CD14-positive monocyte (primary cell): ENCODE data around the gene P2RX5. TPM values are rescaled to one million over a fixed set of nuclear protein-coding genes. Genes with fewer than 3 reads are reported as not detected.

Experiments
- DNase-seq, 3 donors: peaks; one replicate each; pipeline ENCODE4 v3.0.0-alpha.2; 2011 to 2022
- H2AFZ ChIP-seq: 2 replicates; pipeline ENCODE4 v1.6.0; 2012; ENCODE audit warnings: mild to moderate bottlenecking, low read depth, low read length, inconsistent platforms; ENCODE audit not compliant: insufficient read depth, poor library complexity, severe bottlenecking
- H3K27ac ChIP-seq, 2 donors: 1 replicate in 1 of 2; 2 replicates in 1 of 2; pipeline ENCODE4 v1.5.1; 2012 to 2013; ENCODE audit warnings: low read length in 2 of 2, control low read depth in 1 of 2, inconsistent platforms in 1 of 2, low read depth in 1 of 2, mild to moderate bottlenecking in 1 of 2
- H3K27me3 ChIP-seq, 2 donors: one replicate each; pipeline versions ENCODE4 v1.6.0 to v1.6.1; 2011 to 2013; ENCODE audit warnings: low read length in 2 of 2; ENCODE audit not compliant: control insufficient read depth in 2 of 2, insufficient read depth in 2 of 2
- H3K36me3 ChIP-seq, 2 donors: replicated peaks in 1 of 2; 1 replicate in 1 of 2; 2 replicates in 1 of 2; pipeline versions ENCODE4 v1.5.1 to v1.6.1; 2012 to 2013; ENCODE audit warnings: low read length in 2 of 2, control low read depth in 1 of 2, inconsistent platforms in 1 of 2, mild to moderate bottlenecking in 1 of 2; ENCODE audit not compliant: insufficient read depth in 2 of 2, control insufficient read depth in 1 of 2
- H3K4me1 ChIP-seq, 2 donors: 1 replicate in 1 of 2; 2 replicates in 1 of 2; pipeline versions ENCODE4 v1.5.1 to v1.6.1; 2012 to 2013; ENCODE audit warnings: low read length in 2 of 2, control low read depth in 1 of 2, inconsistent platforms in 1 of 2, mild to moderate bottlenecking in 1 of 2, moderate library complexity in 1 of 2; ENCODE audit not compliant: insufficient read depth in 2 of 2, control insufficient read depth in 1 of 2
- H3K4me2 ChIP-seq: replicated peaks from 2 replicates; pipeline ENCODE3; 2012; ENCODE audit warnings: low read length, moderate library complexity, mild to moderate bottlenecking; ENCODE audit not compliant: poor library complexity, severe bottlenecking; ENCODE audit errors: extremely low read depth
- H3K4me3 ChIP-seq, 3 experiments: fragments of 200-600 bp in 1 of 3; sonication (generic) in 1 of 3; replicated peaks in 1 of 3; 1 replicate in 2 of 3; 2 replicates in 1 of 3; pipeline ENCODE4 v1.5.1; 2011 to 2013; ENCODE audit warnings: low read length in 3 of 3, mild to moderate bottlenecking in 3 of 3, control low read depth in 2 of 3, low read depth in 2 of 3, inconsistent platforms in 1 of 3, moderate library complexity in 1 of 3
- H3K79me2 ChIP-seq: 2 replicates; pipeline ENCODE4 v1.6.0; 2012; ENCODE audit warnings: mild to moderate bottlenecking, control low read depth, inconsistent platforms, low read length, moderate library complexity; ENCODE audit not compliant: insufficient read depth
- H3K9ac ChIP-seq: 2 replicates; pipeline ENCODE4 v1.6.0; 2017; ENCODE audit warnings: low read length, mild to moderate bottlenecking; ENCODE audit not compliant: insufficient read depth, poor library complexity, severe bottlenecking
- H3K9me3 ChIP-seq, 2 donors: replicated peaks in 1 of 2; 1 replicate in 1 of 2; 2 replicates in 1 of 2; pipeline versions ENCODE4 v1.5.1 to v1.6.1; 2012 to 2013; ENCODE audit warnings: low read length in 2 of 2, control low read depth in 1 of 2; ENCODE audit not compliant: control insufficient read depth in 1 of 2, insufficient read depth in 1 of 2
- H4K20me1 ChIP-seq: 2 replicates; pipeline ENCODE4 v1.6.0; 2012; ENCODE audit warnings: mild to moderate bottlenecking, low read length, control low read depth, moderate library complexity; ENCODE audit not compliant: insufficient read depth
- H3K27ac Mint-ChIP-seq, 7 donors: one replicate each; pipeline ENCODE4 v1.8.0; 2020; ENCODE audit warnings: mild to moderate bottlenecking in 7 of 7, mixed read lengths in 7 of 7, moderate library complexity in 6 of 7, inconsistent platforms in 2 of 7
- H3K27me3 Mint-ChIP-seq, 3 donors: one replicate each; pipeline ENCODE4 v1.8.0; 2021 to 2022; ENCODE audit warnings: low read depth in 3 of 3, mild to moderate bottlenecking in 3 of 3, mixed read lengths in 3 of 3, moderate library complexity in 3 of 3, inconsistent platforms in 1 of 3
- H3K36me3 Mint-ChIP-seq, 2 donors: one replicate each; pipeline ENCODE4 v1.8.0; 2020; ENCODE audit warnings: mixed read lengths in 2 of 2, inconsistent platforms in 1 of 2, mild to moderate bottlenecking in 1 of 2
- H3K4me1 Mint-ChIP-seq: one replicate; pipeline ENCODE4 v1.8.0; 2020; ENCODE audit warnings: mild to moderate bottlenecking, mixed read lengths
- H3K4me3 Mint-ChIP-seq, 2 donors: one replicate each; pipeline ENCODE4 v1.8.0; 2020; ENCODE audit warnings: mild to moderate bottlenecking in 2 of 2, mixed read lengths in 2 of 2, moderate library complexity in 1 of 2
- H3K9me3 Mint-ChIP-seq, 7 donors: one replicate each; pipeline ENCODE4 v1.8.0; 2020 to 2022; ENCODE audit warnings: mixed read lengths in 7 of 7, mild to moderate bottlenecking in 6 of 7, moderate library complexity in 6 of 7, inconsistent platforms in 2 of 7
- WGBS: methylation state at CpG from one replicate; pipeline ENCODE4 v1.1.5; 2013; ENCODE audit warnings: missing lambda C conversion rate; ENCODE audit not compliant: insufficient coverage; 5-methylcytosine and 5-hydroxymethylcytosine counted together
- intact Hi-C, 2 donors: fragments of 100-400 bp; cut with micrococcal nuclease; formaldehyde crosslinking; loops; one replicate each; pipeline versions ENCODE4 v1.15.0 to v1.15.1; 2023
- polyA plus RNA-seq, 3 donors: library from polyadenylated mRNA; depleted of rRNA in 1 of 3; unstranded in 2 of 3; stranded (reverse) in 1 of 3; fragments of 300-500 nt in 2 of 3; fragments of >200 nt in 1 of 3; fragmentation: Illumina TruSeq in 2 of 3; gene quantifications; 1 replicate in 2 of 3; 2 replicates in 1 of 3; pipeline ENCODE4 v1.2.3, GENCODE V29; 2012 to 2021
- TF ChIP-seq, protein P1 (sequence below): fragments of 200-600 bp; IDR thresholded peaks from one replicate; pipeline ENCODE4 v1.8.0; 2022; ENCODE audit warnings: antibody characterized with exemption, mild to moderate bottlenecking

Gene P2RX5
- polyA plus RNA-seq, 3 donors: 0.64 to 8.8 (median 3.4) TPM

DNA sequence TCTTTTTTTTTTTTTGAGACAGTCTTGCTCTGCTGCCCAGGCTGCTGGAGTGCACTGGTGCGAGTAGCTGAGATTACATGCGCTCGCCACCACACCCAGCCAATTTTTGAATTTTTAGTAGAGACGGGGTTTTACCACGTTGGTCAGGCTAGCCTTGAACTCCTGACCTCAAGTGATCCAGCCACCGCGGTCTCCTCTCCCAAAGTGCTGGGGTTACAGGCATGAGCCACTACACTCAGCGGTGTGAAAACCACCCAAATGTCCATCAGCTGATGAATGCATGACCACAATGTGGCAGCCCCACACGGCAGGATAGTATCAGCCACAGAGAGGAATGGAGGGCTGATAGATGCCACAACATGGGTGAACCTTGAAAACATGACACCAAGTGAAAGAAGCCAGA, 2.1 kb downstream of the P2RX5 start:
- TF ChIP-seq, protein P1, sequence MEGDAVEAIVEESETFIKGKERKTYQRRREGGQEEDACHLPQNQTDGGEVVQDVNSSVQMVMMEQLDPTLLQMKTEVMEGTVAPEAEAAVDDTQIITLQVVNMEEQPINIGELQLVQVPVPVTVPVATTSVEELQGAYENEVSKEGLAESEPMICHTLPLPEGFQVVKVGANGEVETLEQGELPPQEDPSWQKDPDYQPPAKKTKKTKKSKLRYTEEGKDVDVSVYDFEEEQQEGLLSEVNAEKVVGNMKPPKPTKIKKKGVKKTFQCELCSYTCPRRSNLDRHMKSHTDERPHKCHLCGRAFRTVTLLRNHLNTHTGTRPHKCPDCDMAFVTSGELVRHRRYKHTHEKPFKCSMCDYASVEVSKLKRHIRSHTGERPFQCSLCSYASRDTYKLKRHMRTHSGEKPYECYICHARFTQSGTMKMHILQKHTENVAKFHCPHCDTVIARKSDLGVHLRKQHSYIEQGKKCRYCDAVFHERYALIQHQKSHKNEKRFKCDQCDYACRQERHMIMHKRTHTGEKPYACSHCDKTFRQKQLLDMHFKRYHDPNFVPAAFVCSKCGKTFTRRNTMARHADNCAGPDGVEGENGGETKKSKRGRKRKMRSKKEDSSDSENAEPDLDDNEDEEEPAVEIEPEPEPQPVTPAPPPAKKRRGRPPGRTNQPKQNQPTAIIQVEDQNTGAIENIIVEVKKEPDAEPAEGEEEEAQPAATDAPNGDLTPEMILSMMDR: no peak
- intact Hi-C loops: no loop called here
- no peaks in the 10 kb centered on the region for H4K20me1 ChIP-seq
- peaks cover 0 to 15% of the 10 kb centered on the region in 2 donors for H3K27me3 ChIP-seq
- H3K79me2 ChIP-seq: no peaks in the 10 kb centered on the region
- H3K9ac ChIP-seq: no peak overlapping the region
- peaks cover 0 to 9% of the 10 kb centered on the region in 2 donors for H3K9me3 ChIP-seq
- no peak overlapping the region for H3K27ac ChIP-seq
- no peak overlapping the region for H3K4me3 ChIP-seq
- DNase-seq: no peak
- no peak overlapping the region for H3K4me2 ChIP-seq
- peaks cover 0 to 18% (median 8%) of the 10 kb centered on the region in 7 donors for H3K9me3 Mint-ChIP-seq
- H3K27ac Mint-ChIP-seq: peak overlapping the region in 1 of 7 donors; percentile 61
- H3K4me1 ChIP-seq: peaks cover 16 to 23% of the 10 kb centered on the region in 2 donors
- no peak overlapping the region for H3K4me3 Mint-ChIP-seq
- WGBS: no CpG with 5 or more reads among the region's 9 CpGs
- H3K36me3 Mint-ChIP-seq: peaks cover 0 to 1% of the 10 kb centered on the region in 2 donors
- no peaks in the 10 kb centered on the region for H3K36me3 ChIP-seq
- peaks cover 21% of the 10 kb centered on the region for H3K4me1 Mint-ChIP-seq
- no peak overlapping the region for H2AFZ ChIP-seq
- H3K27me3 Mint-ChIP-seq: peaks cover 14 to 32% (median 31%) of the 10 kb centered on the region in 3 donors

DNA sequence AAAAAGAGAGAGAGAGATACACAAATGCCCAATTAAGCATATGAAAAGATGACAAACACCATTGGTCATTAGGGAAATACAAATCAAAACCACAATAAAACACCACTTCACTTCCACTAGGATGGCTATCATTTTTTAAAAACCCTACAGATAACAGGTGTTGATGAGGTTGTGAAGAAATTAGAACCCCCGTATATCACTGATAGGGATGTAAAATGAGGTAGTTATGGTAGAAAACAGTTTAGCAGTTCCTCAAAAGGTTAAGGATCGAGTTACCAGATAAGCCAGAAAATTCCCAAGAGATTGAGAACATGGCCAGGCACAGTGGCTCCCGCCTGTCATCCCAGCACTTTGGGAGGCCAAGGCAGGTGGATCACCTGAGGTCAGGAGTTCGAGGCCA, 2.8 kb downstream of the P2RX5 start:
- 100% methylated on average over 2 of the region's 4 CpGs for WGBS
- Histone ChIP-seq H4K20me1 (no peaks in the 10 kb centered on the region), H3K4me2 (no peak overlapping the region), H3K79me2 (no peaks in the 10 kb centered on the region), H2AFZ (no peak overlapping the region), H3K9me3 (peaks cover 0 to 6% of the 10 kb centered on the region in 2 donors), H3K4me1 (peaks cover 16 to 23% of the 10 kb centered on the region in 2 donors), H3K27ac (no peak overlapping the region), H3K27me3 (peaks cover 0 to 15% of the 10 kb centered on the region in 2 donors), H3K36me3 (no peaks in the 10 kb centered on the region), H3K9ac (no peak overlapping the region), H3K4me3 (no peak overlapping the region)
- no peak for DNase-seq
- Mint-ChIP-seq H3K27ac (no peak overlapping the region), H3K27me3 (peaks cover 12 to 31% (median 29%) of the 10 kb centered on the region in 3 donors), H3K36me3 (peaks cover 0 to 1% of the 10 kb centered on the region in 2 donors), H3K9me3 (peaks cover 0 to 12% (median 5%) of the 10 kb centered on the region in 7 donors), H3K4me3 (no peak overlapping the region), H3K4me1 (peaks cover 21% of the 10 kb centered on the region)
- TF ChIP-seq, protein P1: no peak
- intact Hi-C loops: no loop called here
